ENCODE results near the gene BPIFB3. TPM values are rescaled to one million over a fixed set of nuclear protein-coding genes. Genes with fewer than 3 reads are reported as not detected.
"Not testable (repeated sequence)": the region's sequence is repeated elsewhere in the genome, so short reads cannot be mapped to it uniquely, and the experiment has no call there.

The BPIFB3 gene
- total RNA-seq, 1 donor from 2014 or later, result not detected

GRCh38 chr20:33093582-33093981 is 39.9 kb downstream of the BPIFB3 start:
- TF ChIP-seq, protein P1, sequence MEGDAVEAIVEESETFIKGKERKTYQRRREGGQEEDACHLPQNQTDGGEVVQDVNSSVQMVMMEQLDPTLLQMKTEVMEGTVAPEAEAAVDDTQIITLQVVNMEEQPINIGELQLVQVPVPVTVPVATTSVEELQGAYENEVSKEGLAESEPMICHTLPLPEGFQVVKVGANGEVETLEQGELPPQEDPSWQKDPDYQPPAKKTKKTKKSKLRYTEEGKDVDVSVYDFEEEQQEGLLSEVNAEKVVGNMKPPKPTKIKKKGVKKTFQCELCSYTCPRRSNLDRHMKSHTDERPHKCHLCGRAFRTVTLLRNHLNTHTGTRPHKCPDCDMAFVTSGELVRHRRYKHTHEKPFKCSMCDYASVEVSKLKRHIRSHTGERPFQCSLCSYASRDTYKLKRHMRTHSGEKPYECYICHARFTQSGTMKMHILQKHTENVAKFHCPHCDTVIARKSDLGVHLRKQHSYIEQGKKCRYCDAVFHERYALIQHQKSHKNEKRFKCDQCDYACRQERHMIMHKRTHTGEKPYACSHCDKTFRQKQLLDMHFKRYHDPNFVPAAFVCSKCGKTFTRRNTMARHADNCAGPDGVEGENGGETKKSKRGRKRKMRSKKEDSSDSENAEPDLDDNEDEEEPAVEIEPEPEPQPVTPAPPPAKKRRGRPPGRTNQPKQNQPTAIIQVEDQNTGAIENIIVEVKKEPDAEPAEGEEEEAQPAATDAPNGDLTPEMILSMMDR (IDR thresholded peaks at IDR 0.05; ENCODE audit: unreplicated experiment), result no peak
- Mint-ChIP-seq H3K4me3 (no peak overlapping the region), H3K27ac (no peak overlapping the region), H3K36me3 (no peaks in the 10 kb centered on the region), H3K4me1 (no peaks in the 10 kb centered on the region), H3K27me3 (ENCODE audit: low read depth) (peaks cover 18% of the 10 kb centered on the region), H3K9me3 (no peaks in the 10 kb centered on the region)
- no peak for DNase-seq (ENCODE audit: low spot score in 2 of 2, unreplicated experiment in 2 of 2)

DNA sequence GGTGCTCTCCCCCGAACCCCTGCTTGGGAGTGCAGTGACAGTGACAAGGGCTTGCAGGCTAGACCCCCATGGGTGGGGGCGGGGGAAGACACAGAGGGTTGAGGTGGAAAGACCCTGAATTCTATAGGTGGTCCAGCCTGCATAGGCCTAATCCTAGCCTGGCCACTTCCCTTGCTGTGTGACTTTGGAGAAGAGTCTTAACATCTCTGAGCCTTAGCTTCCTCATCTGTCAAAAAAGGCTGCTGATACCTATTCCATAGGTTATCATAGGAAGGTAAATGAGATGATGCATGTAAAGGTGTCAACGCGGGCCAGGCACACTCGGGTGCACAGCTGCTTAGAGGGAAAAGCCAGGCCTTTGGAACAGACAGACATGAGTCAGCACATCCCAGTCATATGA is 41.5 kb downstream of the BPIFB3 start:
- no peak for DNase-seq (ENCODE audit: low spot score in 2 of 2, unreplicated experiment in 2 of 2)
- Mint-ChIP-seq H3K4me3 (no peak overlapping the region), H3K27me3 (ENCODE audit: low read depth) (peaks cover 26% of the 10 kb centered on the region), H3K9me3 (no peaks in the 10 kb centered on the region), H3K27ac (no peak overlapping the region), H3K36me3 (no peaks in the 10 kb centered on the region), H3K4me1 (no peaks in the 10 kb centered on the region)
- TF ChIP-seq, protein P1 (IDR thresholded peaks at IDR 0.05; ENCODE audit: unreplicated experiment), result no peak

DNA sequence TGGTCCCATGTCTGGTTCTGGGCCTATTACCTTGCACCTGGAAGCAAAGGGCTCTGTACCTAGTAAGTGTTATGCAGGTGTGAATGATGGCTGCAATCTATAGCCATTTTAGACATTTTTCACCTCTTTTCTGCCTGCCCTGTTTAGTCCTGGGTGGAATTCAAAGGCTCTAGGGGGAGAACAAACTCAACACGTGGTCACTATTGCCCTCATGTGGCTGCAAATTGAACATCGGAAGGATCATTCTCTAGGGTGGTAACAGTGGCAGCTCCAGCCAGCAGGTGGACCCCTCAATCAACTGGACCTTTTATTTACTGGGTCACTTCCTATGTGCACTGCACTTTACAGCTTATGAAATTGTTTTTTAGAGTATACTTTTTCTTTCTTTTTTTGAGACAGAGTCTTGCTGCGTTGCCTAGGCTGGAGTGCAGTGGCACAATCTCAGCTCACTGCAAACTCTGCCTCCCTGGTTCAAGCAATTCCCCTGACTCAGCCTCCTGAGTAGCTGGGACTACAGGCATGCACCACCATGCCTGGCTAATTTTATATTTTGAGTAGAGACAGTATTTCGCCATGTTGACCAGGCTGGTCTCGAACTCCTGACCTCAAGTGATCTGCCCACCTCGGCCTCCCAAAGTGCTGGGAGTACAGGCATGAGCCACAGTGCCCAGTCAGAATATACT is 42.3 kb downstream of the BPIFB3 start:
- TF ChIP-seq, protein P1 (IDR thresholded peaks at IDR 0.05; ENCODE audit: unreplicated experiment), result peak; percentile 38
- DNase-seq (ENCODE audit: low spot score in 2 of 2, unreplicated experiment in 2 of 2); H3K36me3 Mint-ChIP-seq: not testable (repeated sequence)

GRCh38 chr20:33097001-33097400 is 43.3 kb downstream of the BPIFB3 start:
- Mint-ChIP-seq H3K4me1 (no peaks in the 10 kb centered on the region), H3K27ac (no peak overlapping the region)
- no peak for DNase-seq (ENCODE audit: low spot score in 2 of 2, unreplicated experiment in 2 of 2)

More for the DNA sequence above, 42.3 kb downstream of the BPIFB3 start:
- H3K4me1 Mint-ChIP-seq, H3K4me3 Mint-ChIP-seq, H3K9me3 Mint-ChIP-seq, H3K27ac Mint-ChIP-seq: not testable (repeated sequence)
- peaks cover 28% of the 10 kb centered on the region for H3K27me3 Mint-ChIP-seq (ENCODE audit: low read depth)

GRCh38 chr20:33099843-33100538 is 46.3 kb downstream of the BPIFB3 start:
- no peaks in the 10 kb centered on the region for H3K36me3 Mint-ChIP-seq
- DNase-seq (ENCODE audit: low spot score in 2 of 2, unreplicated experiment in 2 of 2), result no peak
- TF ChIP-seq, protein P1 (IDR thresholded peaks at IDR 0.05; ENCODE audit: unreplicated experiment), result no peak
- no peaks in the 10 kb centered on the region for H3K9me3 Mint-ChIP-seq
- H3K27me3 Mint-ChIP-seq (ENCODE audit: low read depth), result peaks cover 19% of the 10 kb centered on the region
- no peak overlapping the region for H3K4me3 Mint-ChIP-seq
- no peak overlapping the region for H3K27ac Mint-ChIP-seq
- H3K4me1 Mint-ChIP-seq, result no peaks in the 10 kb centered on the region

More at GRCh38 chr20:33097001-33097400, 43.3 kb downstream of the BPIFB3 start:
- no peak overlapping the region for H3K4me3 Mint-ChIP-seq
- H3K27me3 Mint-ChIP-seq (ENCODE audit: low read depth), result peaks cover 23% of the 10 kb centered on the region
- H3K36me3 Mint-ChIP-seq, result no peaks in the 10 kb centered on the region
- H3K9me3 Mint-ChIP-seq, result no peaks in the 10 kb centered on the region
- TF ChIP-seq, protein P1 (IDR thresholded peaks at IDR 0.05; ENCODE audit: unreplicated experiment), result no peak
